ENCODE results near the gene GABBR1.

Gene GABBR1

GRCh38 chr6:29598172-29598747, 34.7 kb downstream of the GABBR1 start:
- Histone ChIP-seq H3K27ac (ENCODE audit: insufficient read depth, low read length, poor library complexity, severe bottlenecking) (no peak overlapping the region), H3K9me3 (ENCODE audit: control insufficient read depth, low read length) (no peaks in the 10 kb centered on the region), H3K27me3 (replicated peaks; ENCODE audit: control insufficient read depth, insufficient read depth, low read length, poor library complexity, severe bottlenecking) (no peaks in the 10 kb centered on the region), H3K4me3 (ENCODE audit: insufficient read depth, low read depth, low read length, poor library complexity, severe bottlenecking) (no peak overlapping the region), H3K36me3 (ENCODE audit: control insufficient read depth, insufficient read depth, low read length) (peaks cover 7% of the 10 kb centered on the region), H3K4me1 (ENCODE audit: control insufficient read depth, insufficient read depth, low read length, poor library complexity, severe bottlenecking) (no peaks in the 10 kb centered on the region)
- DNase-seq = no peak

GRCh38 chr6:29597184-29597583, 35.8 kb downstream of the GABBR1 start:
- Histone ChIP-seq H3K36me3 (ENCODE audit: control insufficient read depth, insufficient read depth, low read length) (peaks cover 3% of the 10 kb centered on the region), H3K4me1 (ENCODE audit: control insufficient read depth, insufficient read depth, low read length, poor library complexity, severe bottlenecking) (no peaks in the 10 kb centered on the region), H3K27me3 (replicated peaks; ENCODE audit: control insufficient read depth, insufficient read depth, low read length, poor library complexity, severe bottlenecking) (no peaks in the 10 kb centered on the region), H3K27ac (ENCODE audit: insufficient read depth, low read length, poor library complexity, severe bottlenecking) (no peak overlapping the region), H3K9me3 (ENCODE audit: control insufficient read depth, low read length) (no peaks in the 10 kb centered on the region), H3K4me3 (ENCODE audit: insufficient read depth, low read depth, low read length, poor library complexity, severe bottlenecking) (no peak overlapping the region)
- DNase-seq = no peak

GRCh38 chr6:29596381-29596900, 36.5 kb downstream of the GABBR1 start:
- Histone ChIP-seq H3K27me3 (replicated peaks; ENCODE audit: control insufficient read depth, insufficient read depth, low read length, poor library complexity, severe bottlenecking) (no peaks in the 10 kb centered on the region), H3K4me1 (ENCODE audit: control insufficient read depth, insufficient read depth, low read length, poor library complexity, severe bottlenecking) (no peaks in the 10 kb centered on the region), H3K27ac (ENCODE audit: insufficient read depth, low read length, poor library complexity, severe bottlenecking) (no peak overlapping the region), H3K4me3 (ENCODE audit: insufficient read depth, low read depth, low read length, poor library complexity, severe bottlenecking) (no peak overlapping the region), H3K9me3 (ENCODE audit: control insufficient read depth, low read length) (no peaks in the 10 kb centered on the region), H3K36me3 (ENCODE audit: control insufficient read depth, insufficient read depth, low read length) (no peaks in the 10 kb centered on the region)
- no peak for DNase-seq

- no peak overlapping the region for H3K27ac ChIP-seq (ENCODE audit: insufficient read depth, low read length, poor library complexity, severe bottlenecking)
- no peaks in the 10 kb centered on the region for H3K9me3 ChIP-seq (ENCODE audit: control insufficient read depth, low read length)
- H3K4me1 ChIP-seq (ENCODE audit: control insufficient read depth, insufficient read depth, low read length, poor library complexity, severe bottlenecking) = no peaks in the 10 kb centered on the region
- H3K4me3 ChIP-seq (ENCODE audit: insufficient read depth, low read depth, low read length, poor library complexity, severe bottlenecking) = no peak overlapping the region
- no peaks in the 10 kb centered on the region for H3K36me3 ChIP-seq (ENCODE audit: control insufficient read depth, insufficient read depth, low read length)
- H3K27me3 ChIP-seq (replicated peaks; ENCODE audit: control insufficient read depth, insufficient read depth, low read length, poor library complexity, severe bottlenecking) = peaks cover 3% of the 10 kb centered on the region
- no peak for DNase-seq
Measured at GRCh38 chr6:29593199-29593855, 39.7 kb downstream of the GABBR1 start.

- DNase-seq = no peak
- Histone ChIP-seq H3K9me3 (ENCODE audit: control insufficient read depth, low read length) (no peaks in the 10 kb centered on the region), H3K27ac (ENCODE audit: insufficient read depth, low read length, poor library complexity, severe bottlenecking) (no peak overlapping the region), H3K36me3 (ENCODE audit: control insufficient read depth, insufficient read depth, low read length) (no peaks in the 10 kb centered on the region), H3K27me3 (replicated peaks; ENCODE audit: control insufficient read depth, insufficient read depth, low read length, poor library complexity, severe bottlenecking) (peaks cover 3% of the 10 kb centered on the region), H3K4me3 (ENCODE audit: insufficient read depth, low read depth, low read length, poor library complexity, severe bottlenecking) (no peak overlapping the region), H3K4me1 (ENCODE audit: control insufficient read depth, insufficient read depth, low read length, poor library complexity, severe bottlenecking) (no peaks in the 10 kb centered on the region)
Measured at GRCh38 chr6:29591677-29592076, 41.3 kb downstream of the GABBR1 start.

GRCh38 chr6:29590218-29590808, 42.7 kb downstream of the GABBR1 start:
- DNase-seq = no peak
- Histone ChIP-seq H3K4me1 (ENCODE audit: control insufficient read depth, insufficient read depth, low read length, poor library complexity, severe bottlenecking) (no peaks in the 10 kb centered on the region), H3K27me3 (replicated peaks; ENCODE audit: control insufficient read depth, insufficient read depth, low read length, poor library complexity, severe bottlenecking) (peaks cover 3% of the 10 kb centered on the region), H3K9me3 (ENCODE audit: control insufficient read depth, low read length) (no peaks in the 10 kb centered on the region), H3K27ac (ENCODE audit: insufficient read depth, low read length, poor library complexity, severe bottlenecking) (no peak overlapping the region), H3K4me3 (ENCODE audit: insufficient read depth, low read depth, low read length, poor library complexity, severe bottlenecking) (no peak overlapping the region), H3K36me3 (ENCODE audit: control insufficient read depth, insufficient read depth, low read length) (no peaks in the 10 kb centered on the region)

- DNase-seq = peak; percentile 6 to 24 (median 11)
- H3K4me1 ChIP-seq (ENCODE audit: control insufficient read depth, insufficient read depth, low read length, poor library complexity, severe bottlenecking) = no peaks in the 10 kb centered on the region
- H3K9me3 ChIP-seq (ENCODE audit: control insufficient read depth, low read length) = no peaks in the 10 kb centered on the region
Measured at GRCh38 chr6:29589423-29590048, 43.4 kb downstream of the GABBR1 start.

GRCh38 chr6:29584821-29585220, 48.2 kb downstream of the GABBR1 start, which contains the start of gene OR2H2:
OR2H2 (plus strand) TSS chr6:29585121; CDS start chr6:29587945, 2,824 bp downstream.
- Histone ChIP-seq H3K27me3 (replicated peaks; ENCODE audit: control insufficient read depth, insufficient read depth, low read length, poor library complexity, severe bottlenecking) (peaks cover under 1% of the 10 kb centered on the region), H3K27ac (ENCODE audit: insufficient read depth, low read length, poor library complexity, severe bottlenecking) (no peak within 1 kb of the TSS), H3K9me3 (ENCODE audit: control insufficient read depth, low read length) (no peaks in the 10 kb centered on the region), H3K36me3 (ENCODE audit: control insufficient read depth, insufficient read depth, low read length) (no peaks in the 10 kb centered on the region), H3K4me3 (ENCODE audit: insufficient read depth, low read depth, low read length, poor library complexity, severe bottlenecking) (no peak within 1 kb of the TSS), H3K4me1 (ENCODE audit: control insufficient read depth, insufficient read depth, low read length, poor library complexity, severe bottlenecking) (no peaks in the 10 kb centered on the region)
- no peak for DNase-seq

More at GRCh38 chr6:29589423-29590048, 43.4 kb downstream of the GABBR1 start:
- Histone ChIP-seq H3K27me3 (replicated peaks; ENCODE audit: control insufficient read depth, insufficient read depth, low read length, poor library complexity, severe bottlenecking) (peaks cover 3% of the 10 kb centered on the region), H3K27ac (ENCODE audit: insufficient read depth, low read length, poor library complexity, severe bottlenecking) (no peak overlapping the region), H3K36me3 (ENCODE audit: control insufficient read depth, insufficient read depth, low read length) (no peaks in the 10 kb centered on the region), H3K4me3 (ENCODE audit: insufficient read depth, low read depth, low read length, poor library complexity, severe bottlenecking) (no peak overlapping the region)

GRCh38 chr6:29577544-29577943, 55.4 kb downstream of the GABBR1 start:
- DNase-seq = no peak
- Histone ChIP-seq H3K27ac (ENCODE audit: insufficient read depth, low read length, poor library complexity, severe bottlenecking) (no peak overlapping the region), H3K9me3 (ENCODE audit: control insufficient read depth, low read length) (no peaks in the 10 kb centered on the region), H3K4me3 (ENCODE audit: insufficient read depth, low read depth, low read length, poor library complexity, severe bottlenecking) (no peak overlapping the region), H3K36me3 (ENCODE audit: control insufficient read depth, insufficient read depth, low read length) (no peaks in the 10 kb centered on the region), H3K27me3 (replicated peaks; ENCODE audit: control insufficient read depth, insufficient read depth, low read length, poor library complexity, severe bottlenecking) (no peaks in the 10 kb centered on the region), H3K4me1 (ENCODE audit: control insufficient read depth, insufficient read depth, low read length, poor library complexity, severe bottlenecking) (no peaks in the 10 kb centered on the region)

GRCh38 chr6:29576056-29576455, 56.9 kb downstream of the GABBR1 start:
- H3K27me3 ChIP-seq (replicated peaks; ENCODE audit: control insufficient read depth, insufficient read depth, low read length, poor library complexity, severe bottlenecking) = peaks cover 3% of the 10 kb centered on the region
- H3K4me3 ChIP-seq (ENCODE audit: insufficient read depth, low read depth, low read length, poor library complexity, severe bottlenecking) = no peak overlapping the region
- DNase-seq = no peak
- H3K36me3 ChIP-seq (ENCODE audit: control insufficient read depth, insufficient read depth, low read length) = no peaks in the 10 kb centered on the region
- no peaks in the 10 kb centered on the region for H3K9me3 ChIP-seq (ENCODE audit: control insufficient read depth, low read length)
- H3K4me1 ChIP-seq (ENCODE audit: control insufficient read depth, insufficient read depth, low read length, poor library complexity, severe bottlenecking) = no peaks in the 10 kb centered on the region
- no peak overlapping the region for H3K27ac ChIP-seq (ENCODE audit: insufficient read depth, low read length, poor library complexity, severe bottlenecking)
